Fibroblast of lung (primary cell): ENCODE results near the gene IL17C. TPM values are rescaled to one million over a fixed set of nuclear protein-coding genes. Genes with fewer than 3 reads are reported as not detected.

Source experiments
- DNase-seq, 2 donors: peaks; one replicate each; pipeline versions ENCODE4 v3.0.0 to v3.0.0-alpha.2; 2010; ENCODE audit warnings: low read depth in 2 of 2
- H2AFZ ChIP-seq: 2 replicates; pipeline ENCODE4 v1.5.1; 2012; ENCODE audit warnings: low read length, control low read depth, inconsistent platforms
- H3K27ac ChIP-seq: 2 replicates; pipeline ENCODE4 v1.5.1; 2011; ENCODE audit warnings: low read length, control low read depth; ENCODE audit not compliant: insufficient read depth
- H3K27me3 ChIP-seq: 2 replicates; pipeline ENCODE4 v1.5.1; 2011; ENCODE audit warnings: mild to moderate bottlenecking, low read length; ENCODE audit not compliant: control insufficient read depth, insufficient read depth
- H3K36me3 ChIP-seq: 2 replicates; pipeline ENCODE4 v1.5.1; 2011; ENCODE audit warnings: low read length; ENCODE audit not compliant: control insufficient read depth, insufficient read depth
- H3K4me1 ChIP-seq: 2 replicates; pipeline ENCODE4 v1.5.1; 2011; ENCODE audit warnings: low read length; ENCODE audit not compliant: control insufficient read depth, insufficient read depth; ENCODE audit errors: extremely low read depth
- H3K4me2 ChIP-seq: 2 replicates; pipeline ENCODE4 v1.5.1; 2011; ENCODE audit warnings: low read length, control low read depth; ENCODE audit not compliant: insufficient read depth; ENCODE audit errors: extremely low read depth
- H3K4me3 ChIP-seq, 4 experiments: fragments of 200-600 bp in 1 of 4; sonication (generic) in 1 of 4; replicated peaks in 1 of 4; 2 replicates each; pipeline ENCODE4 v1.5.1; 2011 to 2016; ENCODE audit warnings: low read length in 4 of 4, low read depth in 3 of 4, mild to moderate bottlenecking in 3 of 4, control low read depth in 2 of 4, inconsistent platforms in 1 of 4, mixed read lengths in 1 of 4; ENCODE audit not compliant: insufficient read depth in 1 of 4; ENCODE audit errors: control extremely low read depth in 1 of 4
- H3K79me2 ChIP-seq: 2 replicates; pipeline ENCODE4 v1.5.1; 2012; ENCODE audit warnings: mild to moderate bottlenecking, low read length, inconsistent platforms; ENCODE audit not compliant: control insufficient read depth, insufficient read depth
- H3K9ac ChIP-seq: 2 replicates; pipeline ENCODE4 v1.5.1; 2011; ENCODE audit warnings: mild to moderate bottlenecking, low read length, control low read depth; ENCODE audit not compliant: insufficient read depth
- H3K9me3 ChIP-seq: 2 replicates; pipeline ENCODE4 v1.5.1; 2012; ENCODE audit warnings: low read depth, low read length; ENCODE audit not compliant: control insufficient read depth, insufficient read depth
- H4K20me1 ChIP-seq: 2 replicates; pipeline ENCODE4 v1.5.1; 2011; ENCODE audit warnings: low read length; ENCODE audit not compliant: control insufficient read depth, insufficient read depth; ENCODE audit errors: extremely low read depth
- CTCF ChIP-seq, 2 donors: IDR thresholded peaks in 1 of 2; conservative IDR thresholded peaks in 1 of 2; 1 replicate in 1 of 2; 2 replicates in 1 of 2; pipeline ENCODE4 v1.5.1; 2011 to 2012; ENCODE audit warnings: low read length in 2 of 2, control low read depth in 1 of 2, inconsistent platforms in 1 of 2, low read depth in 1 of 2, mild to moderate bottlenecking in 1 of 2
- EZH2 ChIP-seq: IDR thresholded peaks from 2 replicates; pipeline ENCODE4 v1.5.1; 2012; ENCODE audit warnings: low read length, control low read depth, mild to moderate bottlenecking; ENCODE audit errors: missing control alignments
- polyA plus RNA-seq, 2 donors: library from polyadenylated mRNA; depleted of rRNA in 1 of 2; stranded (reverse) in 1 of 2; unstranded in 1 of 2; fragments of >200 nt; gene quantifications; 2 replicates each; pipeline ENCODE4 v1.2.1, GENCODE V29; 2011 to 2012; ENCODE audit warnings: missing spikeins in 1 of 2
- total RNA-seq: library from RNA; depleted of rRNA; stranded (reverse); fragments of >200 nt; gene quantifications from 2 replicates; pipeline ENCODE4 v1.2.1, GENCODE V29; 2014

The IL17C gene
- total and polyA plus RNA-seq, 2 donors (not counting 1 experiment from before 2014, with no cell fraction given): not detected

- DNase-seq: no peak
- no peaks in the 10 kb centered on the region for H3K9me3 ChIP-seq
- H3K36me3 ChIP-seq: peaks cover 16% of the 10 kb centered on the region
These were observed 7.4 kb upstream of the IL17C start for GRCh38 chr16:88630941-88631340.

GRCh38 chr16:88631384-88631783 lies 7.0 kb upstream of the IL17C start:
- TF ChIP-seq EZH2 (no peak), CTCF (conservative IDR thresholded peaks at IDR 0.05 in 1 of 2, IDR thresholded peaks at IDR 0.05 in 1 of 2; ENCODE audit: low read depth in 1 of 2, low read length in 2 of 2) (no peak)
- Histone ChIP-seq H3K27me3 (no peaks in the 10 kb centered on the region), H4K20me1 (no peaks in the 10 kb centered on the region), H3K79me2 (no peaks in the 10 kb centered on the region), H3K4me1 (peaks cover 2% of the 10 kb centered on the region), H3K9ac (no peak overlapping the region), H3K4me3 (no peak overlapping the region), H3K27ac (no peak overlapping the region), H2AFZ (no peak overlapping the region), H3K9me3 (no peaks in the 10 kb centered on the region), H3K36me3 (peaks cover 16% of the 10 kb centered on the region), H3K4me2 (no peak overlapping the region)
- DNase-seq: no peak

More at GRCh38 chr16:88630941-88631340, 7.4 kb upstream of the IL17C start:
- TF ChIP-seq CTCF (conservative IDR thresholded peaks at IDR 0.05 in 1 of 2, IDR thresholded peaks at IDR 0.05 in 1 of 2; ENCODE audit: low read depth in 1 of 2, low read length in 2 of 2): no peak
- no peak for TF ChIP-seq EZH2
- Histone ChIP-seq H3K27me3 (no peaks in the 10 kb centered on the region), H3K9ac (no peak overlapping the region), H3K27ac (no peak overlapping the region), H4K20me1 (no peaks in the 10 kb centered on the region), H3K4me3 (no peak overlapping the region), H3K4me2 (no peak overlapping the region), H3K4me1 (peaks cover 2% of the 10 kb centered on the region), H3K79me2 (no peaks in the 10 kb centered on the region), H2AFZ (no peak overlapping the region)

GRCh38 chr16:88631920-88632586 lies 6.3 kb upstream of the IL17C start:
- no peak for DNase-seq
- no peak overlapping the region for H2AFZ ChIP-seq
- no peak for TF ChIP-seq CTCF (conservative IDR thresholded peaks at IDR 0.05 in 1 of 2, IDR thresholded peaks at IDR 0.05 in 1 of 2; ENCODE audit: low read depth in 1 of 2, low read length in 2 of 2)
- no peak for TF ChIP-seq EZH2
- H4K20me1 ChIP-seq: no peaks in the 10 kb centered on the region
- no peaks in the 10 kb centered on the region for H3K9me3 ChIP-seq
- no peaks in the 10 kb centered on the region for H3K27me3 ChIP-seq
- H3K4me3 ChIP-seq: no peak overlapping the region
- no peak overlapping the region for H3K9ac ChIP-seq
- peaks cover 2% of the 10 kb centered on the region for H3K4me1 ChIP-seq
- H3K36me3 ChIP-seq: peaks cover 16% of the 10 kb centered on the region
- H3K79me2 ChIP-seq: no peaks in the 10 kb centered on the region
- no peak overlapping the region for H3K4me2 ChIP-seq
- no peak overlapping the region for H3K27ac ChIP-seq
